HG03575 (cell line): ENCODE measurements around the gene IFT122.

Source experiments
- ATAC-seq: cut with Tn5 transposase; IDR thresholded peaks from one replicate; pipeline ENCODE4 v1.9.1; 2021; ENCODE audit not compliant: unreplicated experiment, insufficient number of reproducible peaks, low FRiP score; ENCODE audit errors: extremely low read depth

The IFT122 gene

DNA sequence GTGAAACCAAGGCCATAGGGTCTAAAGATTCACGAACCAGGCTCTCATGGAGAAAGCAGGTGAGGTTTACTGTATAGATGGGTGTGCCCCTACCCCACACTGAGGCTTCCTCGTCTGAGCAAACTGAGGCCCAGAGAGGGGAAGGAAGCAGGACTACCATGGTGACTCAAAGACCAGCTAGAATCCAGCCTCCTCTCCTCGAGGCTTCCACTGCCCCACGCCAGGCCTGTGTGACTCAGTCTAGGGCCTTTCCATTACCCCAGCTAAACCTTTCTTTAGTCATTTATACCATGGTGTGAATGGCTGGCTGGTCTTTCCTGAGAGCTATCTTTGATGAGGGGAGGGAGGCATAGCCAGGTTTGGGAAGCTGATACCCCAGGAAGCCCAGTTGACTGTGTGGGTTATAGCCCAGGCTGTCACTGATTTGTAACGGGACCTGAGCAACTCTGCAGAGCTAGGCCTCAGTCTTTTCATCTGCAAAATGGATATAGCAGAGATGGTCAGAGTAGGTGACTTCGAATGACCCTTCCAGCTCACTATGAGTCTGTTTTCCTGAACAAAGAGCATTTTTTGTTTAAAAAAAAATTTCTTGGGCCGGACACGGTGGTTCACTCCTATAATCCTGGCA lies 85.4 kb downstream of the IFT122 start:
- no peak for ATAC-seq

DNA sequence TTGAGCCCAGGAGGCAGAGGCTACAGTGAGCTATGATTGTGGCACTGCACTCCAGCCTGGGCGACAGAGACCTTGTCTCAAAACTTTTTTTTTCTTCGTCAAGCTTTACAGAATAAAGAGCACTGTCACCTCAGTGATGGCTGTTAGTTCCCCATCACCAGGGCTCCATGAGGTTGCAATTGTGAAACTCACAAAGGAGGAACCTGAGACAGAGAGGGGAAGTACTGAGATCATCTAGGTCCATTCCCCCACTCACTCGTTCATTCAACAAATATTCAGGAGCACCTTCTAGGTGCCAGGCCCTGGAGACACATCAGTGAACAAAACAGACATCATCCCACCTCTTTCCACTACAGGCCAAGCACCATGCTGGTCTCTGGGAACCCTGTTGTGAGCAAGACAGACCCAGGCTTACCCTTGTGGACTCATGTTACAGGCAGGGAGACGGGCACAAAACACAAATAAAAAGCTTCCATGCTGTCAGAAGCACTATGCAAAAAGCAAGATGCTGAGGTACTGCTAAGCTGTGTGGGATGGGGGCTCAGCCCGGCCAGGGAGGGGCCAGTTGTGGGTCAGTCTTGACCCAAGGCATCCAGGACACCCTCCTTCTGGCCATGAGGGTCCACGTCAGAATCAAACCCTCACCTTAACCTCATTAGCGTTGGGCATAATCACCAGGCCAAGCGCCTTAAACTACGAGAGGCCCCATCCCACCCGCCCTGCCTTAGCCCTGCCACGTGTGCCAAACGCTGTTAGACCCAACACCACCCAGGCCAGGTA lies 86.3 kb downstream of the IFT122 start:
- no peak for ATAC-seq

DNA sequence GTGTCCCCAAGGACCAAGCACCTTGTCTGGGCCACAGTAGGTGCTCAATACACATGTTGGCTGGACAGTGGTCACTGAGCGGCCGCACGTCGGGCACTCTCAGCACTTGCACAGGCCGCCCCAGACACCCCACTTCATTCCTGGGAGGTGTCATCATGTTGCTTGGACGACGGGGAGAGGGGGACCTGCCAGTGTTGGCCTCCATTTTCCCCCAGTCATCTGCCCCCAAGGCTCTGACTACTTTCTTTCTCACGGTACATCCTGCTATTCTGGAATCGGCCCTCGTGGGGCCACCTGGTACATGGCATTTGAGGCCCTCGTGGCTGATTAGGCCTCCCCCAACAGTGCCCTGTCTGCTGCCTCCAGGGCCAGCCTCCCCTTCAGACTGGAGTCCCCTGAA lies 87.2 kb downstream of the IFT122 start:
- no peak for ATAC-seq

DNA sequence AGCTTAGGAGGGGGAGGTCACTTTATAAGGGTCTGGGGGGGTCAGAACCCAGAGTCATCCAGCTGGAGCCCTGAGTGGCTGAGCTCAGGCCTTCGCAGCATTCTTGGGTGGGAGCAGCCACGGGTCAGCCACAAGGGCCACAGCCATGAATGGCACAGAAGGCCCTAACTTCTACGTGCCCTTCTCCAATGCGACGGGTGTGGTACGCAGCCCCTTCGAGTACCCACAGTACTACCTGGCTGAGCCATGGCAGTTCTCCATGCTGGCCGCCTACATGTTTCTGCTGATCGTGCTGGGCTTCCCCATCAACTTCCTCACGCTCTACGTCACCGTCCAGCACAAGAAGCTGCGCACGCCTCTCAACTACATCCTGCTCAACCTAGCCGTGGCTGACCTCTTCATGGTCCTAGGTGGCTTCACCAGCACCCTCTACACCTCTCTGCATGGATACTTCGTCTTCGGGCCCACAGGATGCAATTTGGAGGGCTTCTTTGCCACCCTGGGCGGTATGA lies 88.6 kb downstream of the IFT122 start, which contains the start of gene RHO:
TSS of gene RHO (plus strand) at position 51 of the 512 bp plus-strand sequence. CDS start at position 146, 95 bp downstream.
- no peak for ATAC-seq

DNA sequence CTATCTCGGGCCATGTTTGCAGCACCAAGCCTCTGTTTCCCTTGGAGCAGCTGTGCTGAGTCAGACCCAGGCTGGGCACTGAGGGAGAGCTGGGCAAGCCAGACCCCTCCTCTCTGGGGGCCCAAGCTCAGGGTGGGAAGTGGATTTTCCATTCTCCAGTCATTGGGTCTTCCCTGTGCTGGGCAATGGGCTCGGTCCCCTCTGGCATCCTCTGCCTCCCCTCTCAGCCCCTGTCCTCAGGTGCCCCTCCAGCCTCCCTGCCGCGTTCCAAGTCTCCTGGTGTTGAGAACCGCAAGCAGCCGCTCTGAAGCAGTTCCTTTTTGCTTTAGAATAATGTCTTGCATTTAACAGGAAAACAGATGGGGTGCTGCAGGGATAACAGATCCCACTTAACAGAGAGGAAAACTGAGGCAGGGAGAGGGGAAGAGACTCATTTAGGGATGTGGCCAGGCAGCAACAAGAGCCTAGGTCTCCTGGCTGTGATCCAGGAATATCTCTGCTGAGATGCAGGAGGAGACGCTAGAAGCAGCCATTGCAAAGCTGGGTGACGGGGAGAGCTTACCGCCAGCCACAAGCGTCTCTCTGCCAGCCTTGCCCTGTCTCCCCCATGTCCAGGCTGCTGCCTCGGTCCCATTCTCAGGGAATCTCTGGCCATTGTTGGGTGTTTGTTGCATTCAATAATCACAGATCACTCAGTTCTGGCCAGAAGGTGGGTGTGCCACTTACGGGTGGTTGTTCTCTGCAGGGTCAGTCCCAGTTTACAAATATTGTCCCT lies 89.6 kb downstream of the IFT122 start:
- no peak for ATAC-seq

DNA sequence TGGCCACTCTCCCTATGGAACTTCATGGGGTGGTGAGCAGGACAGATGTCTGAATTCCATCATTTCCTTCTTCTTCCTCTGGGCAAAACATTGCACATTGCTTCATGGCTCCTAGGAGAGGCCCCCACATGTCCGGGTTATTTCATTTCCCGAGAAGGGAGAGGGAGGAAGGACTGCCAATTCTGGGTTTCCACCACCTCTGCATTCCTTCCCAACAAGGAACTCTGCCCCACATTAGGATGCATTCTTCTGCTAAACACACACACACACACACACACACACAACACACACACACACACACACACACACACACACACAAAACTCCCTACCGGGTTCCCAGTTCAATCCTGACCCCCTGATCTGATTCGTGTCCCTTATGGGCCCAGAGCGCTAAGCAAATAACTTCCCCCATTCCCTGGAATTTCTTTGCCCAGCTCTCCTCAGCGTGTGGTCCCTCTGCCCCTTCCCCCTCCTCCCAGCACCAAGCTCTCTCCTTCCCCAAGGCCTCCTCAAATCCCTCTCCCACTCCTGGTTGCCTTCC lies 90.3 kb downstream of the IFT122 start:
- ATAC-seq: no peak

DNA sequence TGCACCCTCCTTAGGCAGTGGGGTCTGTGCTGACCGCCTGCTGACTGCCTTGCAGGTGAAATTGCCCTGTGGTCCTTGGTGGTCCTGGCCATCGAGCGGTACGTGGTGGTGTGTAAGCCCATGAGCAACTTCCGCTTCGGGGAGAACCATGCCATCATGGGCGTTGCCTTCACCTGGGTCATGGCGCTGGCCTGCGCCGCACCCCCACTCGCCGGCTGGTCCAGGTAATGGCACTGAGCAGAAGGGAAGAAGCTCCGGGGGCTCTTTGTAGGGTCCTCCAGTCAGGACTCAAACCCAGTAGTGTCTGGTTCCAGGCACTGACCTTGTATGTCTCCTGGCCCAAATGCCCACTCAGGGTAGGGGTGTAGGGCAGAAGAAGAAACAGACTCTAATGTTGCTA lies 90.8 kb downstream of the IFT122 start:
- ATAC-seq: no peak

DNA sequence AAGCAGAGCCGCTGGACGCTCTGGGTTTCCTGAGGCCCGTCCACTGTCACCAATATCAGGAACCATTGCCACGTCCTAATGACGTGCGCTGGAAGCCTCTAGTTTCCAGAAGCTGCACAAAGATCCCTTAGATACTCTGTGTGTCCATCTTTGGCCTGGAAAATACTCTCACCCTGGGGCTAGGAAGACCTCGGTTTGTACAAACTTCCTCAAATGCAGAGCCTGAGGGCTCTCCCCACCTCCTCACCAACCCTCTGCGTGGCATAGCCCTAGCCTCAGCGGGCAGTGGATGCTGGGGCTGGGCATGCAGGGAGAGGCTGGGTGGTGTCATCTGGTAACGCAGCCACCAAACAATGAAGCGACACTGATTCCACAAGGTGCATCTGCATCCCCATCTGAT lies 91.7 kb downstream of the IFT122 start:
- ATAC-seq: no peak

DNA sequence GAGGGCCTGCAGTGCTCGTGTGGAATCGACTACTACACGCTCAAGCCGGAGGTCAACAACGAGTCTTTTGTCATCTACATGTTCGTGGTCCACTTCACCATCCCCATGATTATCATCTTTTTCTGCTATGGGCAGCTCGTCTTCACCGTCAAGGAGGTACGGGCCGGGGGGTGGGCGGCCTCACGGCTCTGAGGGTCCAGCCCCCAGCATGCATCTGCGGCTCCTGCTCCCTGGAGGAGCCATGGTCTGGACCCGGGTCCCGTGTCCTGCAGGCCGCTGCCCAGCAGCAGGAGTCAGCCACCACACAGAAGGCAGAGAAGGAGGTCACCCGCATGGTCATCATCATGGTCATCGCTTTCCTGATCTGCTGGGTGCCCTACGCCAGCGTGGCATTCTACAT lies 92.2 kb downstream of the IFT122 start:
- ATAC-seq: no peak

DNA sequence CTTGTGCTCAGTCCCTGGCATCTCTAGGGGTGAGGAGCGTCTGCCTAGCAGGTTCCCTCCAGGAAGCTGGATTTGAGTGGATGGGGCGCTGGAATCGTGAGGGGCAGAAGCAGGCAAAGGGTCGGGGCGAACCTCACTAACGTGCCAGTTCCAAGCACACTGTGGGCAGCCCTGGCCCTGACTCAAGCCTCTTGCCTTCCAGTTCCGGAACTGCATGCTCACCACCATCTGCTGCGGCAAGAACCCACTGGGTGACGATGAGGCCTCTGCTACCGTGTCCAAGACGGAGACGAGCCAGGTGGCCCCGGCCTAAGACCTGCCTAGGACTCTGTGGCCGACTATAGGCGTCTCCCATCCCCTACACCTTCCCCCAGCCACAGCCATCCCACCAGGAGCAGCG lies 93.4 kb downstream of the IFT122 start:
- no peak for ATAC-seq

DNA sequence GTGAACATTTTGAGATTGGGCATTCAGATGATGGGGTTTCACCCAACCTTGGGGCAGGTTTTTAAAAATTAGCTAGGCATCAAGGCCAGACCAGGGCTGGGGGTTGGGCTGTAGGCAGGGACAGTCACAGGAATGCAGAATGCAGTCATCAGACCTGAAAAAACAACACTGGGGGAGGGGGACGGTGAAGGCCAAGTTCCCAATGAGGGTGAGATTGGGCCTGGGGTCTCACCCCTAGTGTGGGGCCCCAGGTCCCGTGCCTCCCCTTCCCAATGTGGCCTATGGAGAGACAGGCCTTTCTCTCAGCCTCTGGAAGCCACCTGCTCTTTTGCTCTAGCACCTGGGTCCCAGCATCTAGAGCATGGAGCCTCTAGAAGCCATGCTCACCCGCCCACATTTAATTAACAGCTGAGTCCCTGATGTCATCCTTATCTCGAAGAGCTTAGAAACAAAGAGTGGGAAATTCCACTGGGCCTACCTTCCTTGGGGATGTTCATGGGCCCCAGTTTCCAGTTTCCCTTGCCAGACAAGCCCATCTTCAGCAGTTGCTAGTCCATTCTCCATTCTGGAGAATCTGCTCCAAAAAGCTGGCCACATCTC lies 94.5 kb downstream of the IFT122 start:
- ATAC-seq: no peak

DNA sequence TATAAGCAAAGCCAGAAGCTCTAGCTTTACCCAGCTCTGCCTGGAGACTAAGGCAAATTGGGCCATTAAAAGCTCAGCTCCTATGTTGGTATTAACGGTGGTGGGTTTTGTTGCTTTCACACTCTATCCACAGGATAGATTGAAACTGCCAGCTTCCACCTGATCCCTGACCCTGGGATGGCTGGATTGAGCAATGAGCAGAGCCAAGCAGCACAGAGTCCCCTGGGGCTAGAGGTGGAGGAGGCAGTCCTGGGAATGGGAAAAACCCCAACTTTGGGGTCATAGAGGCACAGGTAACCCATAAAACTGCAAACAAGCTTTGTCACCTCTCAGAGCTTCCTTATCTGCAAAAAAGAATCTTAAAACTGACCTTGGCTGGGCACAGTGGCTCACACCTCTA lies 95.1 kb downstream of the IFT122 start:
- no peak for ATAC-seq

DNA sequence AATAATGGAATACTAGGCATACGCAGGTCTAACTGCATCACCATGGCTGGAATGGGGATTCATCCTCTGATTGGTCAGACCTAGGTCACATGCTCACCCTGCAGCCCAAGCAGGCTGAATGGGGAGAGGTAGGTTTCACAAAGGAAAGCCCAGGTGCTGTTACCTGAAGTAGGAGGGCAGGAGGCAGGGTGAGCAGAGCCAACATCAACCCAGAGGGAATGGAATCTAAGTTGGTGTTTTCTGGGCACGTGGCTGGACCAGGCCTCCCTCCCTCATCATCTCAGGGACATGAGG lies 96.3 kb downstream of the IFT122 start:
- ATAC-seq: no peak

DNA sequence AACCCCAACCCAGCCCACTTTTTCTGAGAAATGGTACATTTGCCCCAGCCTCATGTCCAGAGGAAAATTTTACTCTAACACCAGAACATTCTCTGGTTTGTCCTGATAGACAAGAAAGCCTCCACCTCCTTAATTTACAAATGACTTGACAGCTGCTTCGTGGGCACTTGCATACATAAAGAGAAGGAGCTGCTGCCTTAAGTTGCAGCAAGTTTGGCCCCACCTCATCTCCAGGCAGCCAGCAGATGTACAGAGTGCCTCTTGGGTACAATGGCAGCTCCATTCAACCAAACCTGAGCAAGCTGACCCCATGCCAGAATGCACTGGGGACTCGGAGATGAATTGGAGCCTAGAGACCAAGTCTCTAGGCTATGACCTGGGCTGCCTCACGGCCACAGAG lies 96.8 kb downstream of the IFT122 start:
- ATAC-seq: no peak

DNA sequence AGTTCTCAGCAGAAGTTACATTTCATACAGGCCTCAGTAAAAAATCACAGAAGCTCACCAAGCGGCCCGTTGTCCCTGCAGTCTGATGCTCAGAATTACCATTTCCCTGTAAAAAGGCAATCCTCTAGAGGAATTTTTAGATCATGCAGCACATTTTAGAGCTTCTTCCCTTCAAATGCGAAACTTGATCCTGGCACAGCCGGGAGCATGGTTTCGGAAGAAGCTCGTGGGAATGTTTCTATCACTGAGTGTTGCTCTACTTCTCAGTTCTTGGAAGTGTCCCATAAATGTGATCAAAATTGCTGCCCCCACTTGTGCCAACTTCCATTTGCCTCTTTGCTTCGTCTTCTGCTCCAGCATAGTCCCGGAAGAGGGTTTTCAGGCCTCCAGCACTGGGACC lies 99.2 kb downstream of the IFT122 start:
- no peak for ATAC-seq

DNA sequence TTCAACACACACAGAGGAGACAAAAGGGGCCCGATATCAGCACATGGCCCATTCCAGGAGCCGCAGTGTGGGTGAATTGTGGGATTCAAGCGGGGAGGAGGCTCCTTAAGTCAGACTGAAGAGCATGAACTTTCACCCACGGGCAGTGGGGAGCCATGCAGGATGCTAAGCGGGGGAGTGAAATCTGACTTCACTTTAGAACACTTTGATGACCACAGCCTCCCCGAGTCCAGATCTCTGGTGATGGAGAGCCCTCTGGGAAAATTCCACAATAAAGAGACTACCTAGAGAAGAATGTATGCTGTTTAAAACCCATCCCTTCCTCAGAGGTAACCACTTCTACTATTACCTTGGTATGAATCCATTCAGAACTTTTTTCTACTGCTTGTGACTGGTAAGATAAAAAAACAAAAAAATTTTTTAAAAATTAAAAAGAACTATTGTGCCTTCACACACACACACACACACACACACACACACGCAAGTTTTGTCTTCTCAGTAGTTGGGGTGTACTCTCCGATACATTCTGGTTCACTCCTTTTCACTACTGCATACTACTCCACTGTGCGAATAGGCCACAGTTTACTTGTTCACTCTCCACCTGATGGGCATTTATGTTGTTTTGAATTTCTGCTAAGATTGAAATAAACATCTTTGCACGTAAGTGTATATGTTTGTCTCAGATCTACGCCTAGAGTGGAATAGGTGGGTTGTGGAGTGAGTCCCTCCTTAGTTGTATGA lies 100.9 kb downstream of the IFT122 start:
- no peak for ATAC-seq

DNA sequence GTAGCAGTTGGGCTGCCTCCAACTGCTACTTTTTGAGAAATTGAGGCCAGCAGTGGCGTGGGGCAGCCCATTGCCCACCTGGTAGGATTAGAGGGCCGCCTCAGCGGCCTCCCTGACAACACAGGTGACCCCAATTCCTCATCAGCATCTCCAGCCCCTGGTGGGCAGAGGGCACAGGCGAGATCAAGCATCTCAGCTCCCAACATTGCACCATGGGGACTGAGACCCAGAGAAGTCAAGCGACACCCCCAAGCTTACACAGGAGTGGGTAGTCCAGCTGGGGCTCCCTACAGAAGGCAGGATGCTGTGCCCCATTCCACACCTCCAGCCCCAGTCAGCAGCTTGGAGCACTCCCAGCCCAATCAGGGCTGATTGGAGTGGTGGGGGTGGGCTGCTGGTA lies 102.7 kb downstream of the IFT122 start:
- no peak for ATAC-seq

DNA sequence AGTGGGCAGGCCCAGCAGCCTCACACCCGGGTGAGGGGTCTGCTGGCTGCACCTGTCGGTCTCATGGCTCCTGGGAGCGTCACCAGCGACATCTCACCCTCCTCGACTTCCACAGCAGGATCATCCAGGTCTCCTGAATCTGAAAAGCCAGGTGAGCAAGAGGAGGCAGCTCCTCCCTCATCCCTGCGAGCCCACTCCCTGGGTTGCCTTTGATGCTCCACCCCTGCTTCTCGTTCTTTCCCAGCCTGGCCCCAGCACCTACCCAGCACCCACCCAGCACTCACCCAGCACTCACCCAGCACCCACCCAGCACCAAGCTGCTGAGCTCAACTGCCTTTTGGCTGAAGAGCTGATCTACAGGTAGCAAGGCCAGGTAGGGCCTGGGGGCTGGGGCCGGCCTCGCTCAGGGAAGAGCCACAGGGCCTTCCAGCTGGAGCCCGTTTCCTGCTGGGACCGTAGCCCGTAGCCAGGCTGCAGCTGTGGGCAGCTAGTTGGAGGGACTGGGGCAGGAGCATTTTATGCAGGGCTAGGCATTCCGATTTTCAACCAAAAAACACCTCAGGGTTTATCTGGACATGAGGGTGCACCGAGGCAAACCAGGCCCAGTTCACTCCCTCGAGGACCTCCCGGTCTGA lies 103.2 kb downstream of the IFT122 start, which contains the start of gene H1-8:
TSS of gene H1-8 (plus strand) at position 20 of the 635 bp plus-strand sequence. CDS start at position 64, 44 bp downstream.
- no peak for ATAC-seq
